HFF-Myc (cell line): ENCODE measurements around the gene PRKG2.

Source experiments
- DNase-seq: peaks from one replicate; pipeline ENCODE4 v3.0.0-alpha.2; 2011; ENCODE audit warnings: low read depth; ENCODE audit errors: extremely low read depth
- H3K4me3 ChIP-seq: replicated peaks from 2 replicates; pipeline ENCODE4 v1.5.1; 2011; ENCODE audit warnings: low read depth, mild to moderate bottlenecking, control low read depth, low read length
- TF ChIP-seq, protein P1 (sequence below): IDR thresholded peaks from 2 replicates; pipeline ENCODE4 v1.5.1; 2012; ENCODE audit warnings: mild to moderate bottlenecking, low read depth, low read length, control low read depth; ENCODE audit errors: missing control alignments

The PRKG2 gene

DNA sequence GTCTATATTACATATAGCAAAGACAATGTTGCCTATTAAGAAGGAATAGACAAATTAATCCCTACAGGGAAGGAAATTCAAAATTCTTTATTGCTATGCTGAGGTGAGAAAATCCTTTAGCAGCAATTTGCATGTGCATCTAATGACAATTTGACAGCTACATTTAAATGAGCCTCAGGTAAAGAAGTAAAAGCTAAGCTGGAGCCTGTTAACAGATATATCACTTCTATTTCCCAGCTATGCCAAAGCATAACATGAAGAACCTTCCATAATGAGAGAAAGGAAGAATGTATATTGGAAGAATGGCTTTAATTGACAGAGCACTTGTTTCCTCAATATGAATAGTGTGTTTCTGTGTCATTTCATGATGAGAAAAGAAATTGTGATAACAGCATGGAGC lies 112.9 kb downstream of the PRKG2 start:
- DNase-seq, result no peak
- TF ChIP-seq, protein P1, sequence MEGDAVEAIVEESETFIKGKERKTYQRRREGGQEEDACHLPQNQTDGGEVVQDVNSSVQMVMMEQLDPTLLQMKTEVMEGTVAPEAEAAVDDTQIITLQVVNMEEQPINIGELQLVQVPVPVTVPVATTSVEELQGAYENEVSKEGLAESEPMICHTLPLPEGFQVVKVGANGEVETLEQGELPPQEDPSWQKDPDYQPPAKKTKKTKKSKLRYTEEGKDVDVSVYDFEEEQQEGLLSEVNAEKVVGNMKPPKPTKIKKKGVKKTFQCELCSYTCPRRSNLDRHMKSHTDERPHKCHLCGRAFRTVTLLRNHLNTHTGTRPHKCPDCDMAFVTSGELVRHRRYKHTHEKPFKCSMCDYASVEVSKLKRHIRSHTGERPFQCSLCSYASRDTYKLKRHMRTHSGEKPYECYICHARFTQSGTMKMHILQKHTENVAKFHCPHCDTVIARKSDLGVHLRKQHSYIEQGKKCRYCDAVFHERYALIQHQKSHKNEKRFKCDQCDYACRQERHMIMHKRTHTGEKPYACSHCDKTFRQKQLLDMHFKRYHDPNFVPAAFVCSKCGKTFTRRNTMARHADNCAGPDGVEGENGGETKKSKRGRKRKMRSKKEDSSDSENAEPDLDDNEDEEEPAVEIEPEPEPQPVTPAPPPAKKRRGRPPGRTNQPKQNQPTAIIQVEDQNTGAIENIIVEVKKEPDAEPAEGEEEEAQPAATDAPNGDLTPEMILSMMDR, result no peak

DNA sequence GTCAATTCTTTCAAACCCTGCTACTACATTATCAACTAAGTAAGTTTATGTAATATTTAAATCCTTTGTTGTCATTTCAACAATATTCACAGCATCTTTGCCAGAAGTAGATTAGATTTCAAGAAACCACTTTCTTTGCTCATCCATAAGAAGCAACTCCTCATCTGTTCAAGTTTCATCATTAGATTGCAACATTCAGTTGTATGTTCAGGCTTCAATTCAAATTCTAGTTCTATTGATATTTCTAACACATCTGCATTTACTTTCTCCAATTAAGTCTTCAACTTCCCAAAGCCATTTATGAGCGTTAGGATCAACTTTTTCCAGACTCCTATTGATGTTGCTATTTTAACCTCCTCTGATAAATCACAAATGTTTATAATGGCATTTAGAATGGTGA lies 118.5 kb downstream of the PRKG2 start:
- TF ChIP-seq, protein P1, result no peak
- no peak for DNase-seq
- no peak overlapping the region for H3K4me3 ChIP-seq

More for the DNA sequence above, 112.9 kb downstream of the PRKG2 start:
- no peak overlapping the region for H3K4me3 ChIP-seq

DNA sequence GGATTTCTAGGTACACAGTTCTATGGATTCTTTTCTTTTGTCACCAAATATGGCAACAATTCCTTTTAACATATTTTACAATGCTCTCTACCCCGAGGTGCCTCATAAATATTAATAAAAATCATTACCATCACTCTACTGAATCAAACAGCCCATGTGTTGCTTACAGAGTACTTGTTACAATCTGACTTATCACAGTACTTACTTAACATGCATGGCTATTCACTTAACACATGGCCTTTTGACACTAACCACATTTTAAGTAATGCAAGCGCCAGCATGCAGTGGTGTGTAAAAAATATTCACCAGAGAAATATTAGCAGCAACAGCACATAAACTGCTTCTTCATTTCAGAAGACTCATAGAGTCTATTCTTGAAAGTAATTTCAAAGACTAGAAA lies 119.6 kb downstream of the PRKG2 start:
- TF ChIP-seq, protein P1, result no peak
- no peak for DNase-seq
- H3K4me3 ChIP-seq, result no peak overlapping the region

DNA sequence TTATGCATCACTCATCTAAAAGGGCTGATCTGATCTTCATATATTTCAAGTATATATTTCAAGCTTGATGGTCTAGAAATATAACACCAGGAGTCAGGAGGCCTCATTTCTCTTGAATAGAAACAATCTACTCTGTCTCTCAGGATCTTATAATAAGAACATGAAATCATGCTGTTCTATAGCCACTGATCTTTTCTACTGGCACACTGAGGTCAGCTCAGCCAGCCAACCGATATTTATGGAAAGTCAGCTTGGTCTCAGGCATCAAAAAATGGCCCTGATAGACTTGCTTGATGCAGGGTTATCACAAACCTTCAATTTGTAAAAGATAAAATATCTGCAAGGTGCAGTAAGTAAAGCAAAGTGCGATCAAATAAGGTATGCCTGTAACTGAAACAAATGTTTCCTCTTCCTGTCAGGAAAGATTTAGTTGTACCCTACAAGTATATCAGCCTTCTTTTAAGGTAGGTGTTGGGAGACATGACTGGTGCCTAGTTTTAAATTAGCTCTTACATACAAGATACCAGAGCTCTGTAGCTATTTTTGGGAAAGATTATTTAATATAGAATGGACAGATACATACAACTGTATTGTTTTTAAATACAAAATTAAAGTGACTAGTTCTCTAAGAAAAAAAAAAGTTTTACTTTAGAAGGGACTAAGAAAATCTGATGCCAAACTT lies 121.2 kb downstream of the PRKG2 start:
- no peak for DNase-seq
- TF ChIP-seq, protein P1, result no peak

DNA sequence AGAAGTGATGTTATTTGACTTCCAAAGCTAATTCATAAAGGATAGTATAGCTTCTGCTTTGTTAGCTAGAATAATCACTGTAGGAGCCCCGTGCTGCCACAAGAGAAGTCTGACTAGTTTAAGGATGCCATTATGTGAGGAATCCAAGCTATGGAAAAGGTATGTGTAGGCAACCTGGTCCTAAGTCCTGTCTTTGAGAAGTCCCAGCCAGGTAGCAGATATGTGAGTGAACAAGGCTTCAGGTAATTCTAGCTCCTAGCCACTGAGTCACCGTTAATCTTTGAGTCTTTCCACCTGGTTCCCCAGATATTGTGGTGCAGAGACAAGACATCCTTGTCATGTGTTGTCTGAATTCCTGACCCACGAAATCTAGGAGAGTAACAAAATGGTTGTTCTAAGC lies 129.0 kb downstream of the PRKG2 start:
- TF ChIP-seq, protein P1, result no peak
- no peak overlapping the region for H3K4me3 ChIP-seq
- no peak for DNase-seq

More for the DNA sequence above, 121.2 kb downstream of the PRKG2 start:
- no peak overlapping the region for H3K4me3 ChIP-seq

DNA sequence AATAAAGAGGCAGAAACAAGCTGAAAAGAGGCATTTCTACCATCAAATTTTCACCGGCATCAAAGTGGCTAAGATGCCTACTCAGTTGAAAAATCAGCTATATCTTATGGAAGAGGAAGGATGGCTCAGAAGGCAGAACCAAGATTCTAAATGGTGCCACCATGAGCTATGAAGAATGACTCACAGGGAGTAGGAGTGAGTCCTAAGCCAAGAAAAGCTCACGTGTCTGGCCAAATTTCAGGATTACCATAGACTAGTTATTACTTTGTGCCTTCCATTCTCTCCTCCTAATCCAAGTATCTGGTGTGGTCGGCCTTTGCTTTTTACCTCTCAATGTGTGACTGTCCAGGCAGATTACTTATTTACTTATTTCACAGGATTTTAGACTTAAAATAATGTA lies 129.7 kb downstream of the PRKG2 start:
- no peak overlapping the region for H3K4me3 ChIP-seq
- no peak for DNase-seq
- TF ChIP-seq, protein P1, result no peak

DNA sequence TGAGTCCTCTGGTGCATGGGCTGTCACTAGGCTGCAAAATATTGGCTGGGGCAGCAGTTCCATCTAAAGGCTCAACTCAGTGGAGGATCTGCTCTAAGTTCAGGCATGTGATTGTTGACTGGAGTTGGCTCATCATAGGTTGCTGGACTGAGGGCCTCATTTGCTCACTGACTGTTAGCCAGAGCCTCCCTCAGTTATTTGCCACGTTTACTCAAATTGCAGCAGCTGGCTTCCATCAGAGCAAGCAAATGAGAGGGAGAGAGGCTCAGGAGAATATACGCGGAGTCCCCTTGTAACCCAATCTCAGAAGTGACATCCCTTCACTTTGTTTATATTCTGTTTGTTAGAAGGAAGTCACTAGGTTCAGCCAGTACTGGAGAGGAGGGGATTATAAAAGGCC lies 130.4 kb downstream of the PRKG2 start:
- TF ChIP-seq, protein P1, result no peak
- H3K4me3 ChIP-seq, result no peak overlapping the region
- DNase-seq, result no peak
